Measurements from ENCODE around the gene CIAO2B. TPM values are rescaled to one million over a fixed set of nuclear protein-coding genes. Genes with fewer than 3 reads are reported as not detected.

Gene CIAO2B
- total and polyA plus RNA-seq, 2 experiments from 2014 or later = 92.4 to 181 TPM

GRCh38 chr16:66919569-66920298 lies 14.5 kb downstream of the CIAO2B start:
- Histone ChIP-seq H3F3A (replicated peaks; ENCODE audit: low read depth) (no peaks in the 10 kb centered on the region), H3K4me1 (ENCODE audit: insufficient read depth) (no peaks in the 10 kb centered on the region), H3K79me2 (replicated peaks; ENCODE audit: insufficient read depth) (no peaks in the 10 kb centered on the region), H3K27me3 (ENCODE audit: insufficient read depth) (peaks cover 19% of the 10 kb centered on the region), H2AFZ (no peak overlapping the region), H3K4me3 (no peak overlapping the region), H3K9me2 (ENCODE audit: insufficient read depth) (no peaks in the 10 kb centered on the region), H3K4me2 (no peak overlapping the region), H3K27ac (ENCODE audit: low read depth) (no peak overlapping the region), H4K20me1 (replicated peaks; ENCODE audit: insufficient read depth) (no peaks in the 10 kb centered on the region), H3K36me3 (ENCODE audit: insufficient read depth) (no peaks in the 10 kb centered on the region)
- H3K4me3 Mint-ChIP-seq = no peak overlapping the region
- no peak for TF ChIP-seq EZH2 (IDR thresholded peaks at IDR 0.05; ENCODE audit: low read depth, unreplicated experiment)
- no peak for TF ChIP-seq EZH2phosphoT487 (IDR thresholded peaks at IDR 0.05; ENCODE audit: unreplicated experiment)
- no peak for TF ChIP-seq ETS1 (IDR thresholded peaks at IDR 0.05)
- no peak for TF ChIP-seq CTCF (conservative IDR thresholded peaks at IDR 0.05; ENCODE audit: low read depth in 2 of 2)
- TF ChIP-seq NANOG (IDR thresholded peaks at IDR 0.05; ENCODE audit: borderline replicate concordance) = no peak
- no peak for TF ChIP-seq POLR2AphosphoS5 (IDR thresholded peaks at IDR 0.05; ENCODE audit: low read depth)
- TF ChIP-seq ZNF462 (CRISPR knock-in tag; IDR thresholded peaks at IDR 0.05) = no peak
- TF ChIP-seq ZNF331 (CRISPR knock-in tag; IDR thresholded peaks at IDR 0.05; ENCODE audit: low read depth) = no peak
- TF ChIP-seq ZNF114 (CRISPR knock-in tag; IDR thresholded peaks at IDR 0.05) = no peak
- no peak for TF ChIP-seq CREB1 (CRISPR knock-in tag; IDR thresholded peaks at IDR 0.05; ENCODE audit: low read depth)
- TF ChIP-seq JUNB (IDR thresholded peaks at IDR 0.05; ENCODE audit: unreplicated experiment) = no peak
- TF ChIP-seq REST (IDR thresholded peaks at IDR 0.05; ENCODE audit: unreplicated experiment) = no peak
- no peak for TF ChIP-seq STAT1 (IDR thresholded peaks at IDR 0.05; ENCODE audit: unreplicated experiment)
- peaks cover 22% of the 10 kb centered on the region for H3K27me3 Mint-ChIP-seq (ENCODE audit: insufficient read depth, low read depth, poor library complexity)
- H3K4me1 Mint-ChIP-seq = no peaks in the 10 kb centered on the region; the same call in 2 of the 3 replicates
- no peaks in the 10 kb centered on the region for H3K9me3 Mint-ChIP-seq
- no peak overlapping the region for H3K27ac Mint-ChIP-seq
- no peak for ATAC-seq
- no peak for DNase-seq (ENCODE audit: low spot score)
- no peaks in the 10 kb centered on the region for H3K36me3 Mint-ChIP-seq (ENCODE audit: low read depth)

All from GM23338 (cell line).